ENCODE results near the gene PID1. TPM values are rescaled to one million over a fixed set of nuclear protein-coding genes. Genes with fewer than 3 reads are reported as not detected.

Gene PID1
- total RNA-seq, 2 donors from 2014 or later = 66.2 to 109 TPM

GRCh38 chr2:229254206-229254605, 16.9 kb downstream of the PID1 start:
- Histone ChIP-seq H3K4me3 (no peak overlapping the region), H3K36me3 (no peaks in the 10 kb centered on the region), H3K9me3 (no peaks in the 10 kb centered on the region), H3K4me1 (ENCODE audit: control insufficient read depth in 1 of 2, low read depth in 2 of 2) (peaks cover 36 to 94% of the 10 kb centered on the region in 2 donors), H3K27ac (peak overlapping the region in 1 of 2 donors; percentile 46), H3K27me3 (replicated peaks; ENCODE audit: insufficient read depth) (no peaks in the 10 kb centered on the region)
- DNase-seq (ENCODE audit: low spot score) (no peak), ATAC-seq (ENCODE audit: insufficient number of reproducible peaks, low FRiP score, low read depth) (no peak)
- no peak for TF ChIP-seq CTCF (IDR thresholded peaks at IDR 0.05)

- peaks cover 39 to 97% of the 10 kb centered on the region in 2 donors for H3K4me1 ChIP-seq (ENCODE audit: control insufficient read depth in 1 of 2, low read depth in 2 of 2)
- H3K27ac ChIP-seq = peak overlapping the region; percentile 16 to 46
These were observed 18.1 kb downstream of the PID1 start for GRCh38 chr2:229252996-229253395.

GRCh38 chr2:229252280-229252679, 18.8 kb downstream of the PID1 start:
- no peaks in the 10 kb centered on the region for H3K9me3 ChIP-seq
- H3K27me3 ChIP-seq (replicated peaks; ENCODE audit: insufficient read depth) = no peaks in the 10 kb centered on the region
- peak overlapping the region; percentile 16 to 46 for H3K27ac ChIP-seq
- DNase-seq (ENCODE audit: low spot score) (no peak), ATAC-seq (ENCODE audit: insufficient number of reproducible peaks, low FRiP score, low read depth) (no peak)
- H3K36me3 ChIP-seq = no peaks in the 10 kb centered on the region
- H3K4me3 ChIP-seq = no peak overlapping the region
- no peak for TF ChIP-seq CTCF (IDR thresholded peaks at IDR 0.05)
- peaks cover 36 to 97% of the 10 kb centered on the region in 2 donors for H3K4me1 ChIP-seq (ENCODE audit: control insufficient read depth in 1 of 2, low read depth in 2 of 2)

More at GRCh38 chr2:229252996-229253395, 18.1 kb downstream of the PID1 start:
- Histone ChIP-seq H3K27me3 (replicated peaks; ENCODE audit: insufficient read depth) (no peaks in the 10 kb centered on the region), H3K9me3 (no peaks in the 10 kb centered on the region), H3K36me3 (no peaks in the 10 kb centered on the region), H3K4me3 (no peak overlapping the region)
- ATAC-seq (ENCODE audit: insufficient number of reproducible peaks, low FRiP score, low read depth) (no peak), DNase-seq (ENCODE audit: low spot score) (no peak)
- no peak for TF ChIP-seq CTCF (IDR thresholded peaks at IDR 0.05)

- DNase-seq (ENCODE audit: low spot score) (no peak), ATAC-seq (ENCODE audit: insufficient number of reproducible peaks, low FRiP score, low read depth) (no peak)
- H3K9me3 ChIP-seq = no peaks in the 10 kb centered on the region
- H3K27me3 ChIP-seq (replicated peaks; ENCODE audit: insufficient read depth) = no peaks in the 10 kb centered on the region
- peak overlapping the region; percentile 3 to 22 for H3K27ac ChIP-seq
- peaks cover 41 to 97% of the 10 kb centered on the region in 2 donors for H3K4me1 ChIP-seq (ENCODE audit: control insufficient read depth in 1 of 2, low read depth in 2 of 2)
- H3K4me3 ChIP-seq = no peak overlapping the region
- no peak for TF ChIP-seq CTCF (IDR thresholded peaks at IDR 0.05)
- H3K36me3 ChIP-seq = no peaks in the 10 kb centered on the region
These were observed 21.6 kb downstream of the PID1 start for GRCh38 chr2:229249536-229249935.

GRCh38 chr2:229246334-229246733, 24.8 kb downstream of the PID1 start:
- H3K4me1 ChIP-seq (ENCODE audit: control insufficient read depth in 1 of 2, low read depth in 2 of 2) = peaks cover 21 to 96% of the 10 kb centered on the region in 2 donors
- TF ChIP-seq CTCF (IDR thresholded peaks at IDR 0.05) = no peak
- H3K27me3 ChIP-seq (replicated peaks; ENCODE audit: insufficient read depth) = no peaks in the 10 kb centered on the region
- no peak for ATAC-seq (ENCODE audit: insufficient number of reproducible peaks, low FRiP score, low read depth)
- H3K4me3 ChIP-seq = no peak overlapping the region
- no peaks in the 10 kb centered on the region for H3K36me3 ChIP-seq
- H3K9me3 ChIP-seq = no peaks in the 10 kb centered on the region
- DNase-seq (ENCODE audit: low spot score) = no peak
- H3K27ac ChIP-seq = peak overlapping the region; percentile 13 to 18

Measured in thoracic aorta (tissue), 2 donors.